Lower lobe of right lung (tissue), 2 donors: Measurements from ENCODE around the gene NCOA5. TPM values are rescaled to one million over a fixed set of nuclear protein-coding genes. Genes with fewer than 3 reads are reported as not detected.

Source experiments
- ATAC-seq, 2 donors: fragments of 200-7000 bp; cut with Tn5 transposase; one replicate each; pipeline ENCODE4 v1.9.1; 2020 to 2022; ENCODE audit warnings: mild to moderate bottlenecking in 2 of 2, moderate library complexity in 2 of 2
- DNase-seq: peaks from one replicate; pipeline ENCODE4 v3.0.0-alpha.2; 2020
- H3K27ac ChIP-seq: fragments of 200-600 bp; one replicate; pipeline ENCODE4 v1.8.0; 2022
- H3K27me3 ChIP-seq: fragments of 200-600 bp; one replicate; pipeline ENCODE4 v1.8.0; 2022; ENCODE audit warnings: low read depth
- H3K36me3 ChIP-seq: fragments of 200-600 bp; one replicate; pipeline ENCODE4 v1.8.0; 2022; ENCODE audit warnings: mild to moderate bottlenecking
- H3K4me1 ChIP-seq: fragments of 200-600 bp; one replicate; pipeline ENCODE4 v1.8.0; 2022
- H3K4me3 ChIP-seq: fragments of 200-600 bp; one replicate; pipeline ENCODE4 v1.8.0; 2022; ENCODE audit warnings: mild to moderate bottlenecking
- H3K9me3 ChIP-seq: fragments of 200-600 bp; one replicate; pipeline ENCODE4 v1.8.0; 2022
- intact Hi-C: fragments of 100-400 bp; cut with DNase I; formaldehyde crosslinking; loops from one replicate; pipeline ENCODE4 v1.11.0; 2022
- total RNA-seq: library from RNA; stranded (reverse); fragmentation: NEBNext Ultra II Directional; extraction: Animal tissue kit (Norgen Biotek cat#: 25700); gene quantifications from one replicate; pipeline ENCODE4 v1.2.1, GENCODE V29; 2021
- TF ChIP-seq, protein P1 (sequence below): fragments of 200-600 bp; IDR thresholded peaks from one replicate; pipeline ENCODE4 v1.8.0; 2022; ENCODE audit warnings: antibody characterized with exemption, mild to moderate bottlenecking
- donor health status: DM: no; HTN: yes; CAD: no; lungs with severe emphysema.

The NCOA5 gene
- total RNA-seq, 1 donor from 2014 or later, result 29.4 TPM

DNA sequence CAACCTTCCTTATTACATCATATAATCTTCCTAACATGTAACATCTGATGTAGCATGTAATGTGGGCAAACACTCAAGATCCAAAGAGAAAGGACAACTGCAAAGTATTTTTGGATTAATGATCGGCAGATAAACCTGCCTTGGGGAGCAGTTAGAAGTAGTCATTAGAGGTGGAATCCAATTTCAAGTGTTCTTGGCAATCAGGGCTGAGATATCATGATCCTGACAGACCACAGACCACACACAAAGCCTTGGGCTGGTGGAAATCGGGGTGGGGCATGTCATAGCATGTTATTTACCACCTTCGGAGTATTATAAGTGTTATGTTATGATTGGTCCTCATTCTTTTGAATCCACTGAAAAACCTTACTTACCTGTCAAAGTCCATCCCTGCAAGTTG lies 16.3 kb downstream of the NCOA5 start:
- intact Hi-C loops, result no loop called here
- Histone ChIP-seq H3K27me3 (no peaks in the 10 kb centered on the region), H3K36me3 (peaks cover 82% of the 10 kb centered on the region), H3K9me3 (no peaks in the 10 kb centered on the region), H3K4me3 (no peak overlapping the region), H3K27ac (no peak overlapping the region), H3K4me1 (no peaks in the 10 kb centered on the region)
- DNase-seq (no peak), ATAC-seq (no peak)
- TF ChIP-seq, protein P1, sequence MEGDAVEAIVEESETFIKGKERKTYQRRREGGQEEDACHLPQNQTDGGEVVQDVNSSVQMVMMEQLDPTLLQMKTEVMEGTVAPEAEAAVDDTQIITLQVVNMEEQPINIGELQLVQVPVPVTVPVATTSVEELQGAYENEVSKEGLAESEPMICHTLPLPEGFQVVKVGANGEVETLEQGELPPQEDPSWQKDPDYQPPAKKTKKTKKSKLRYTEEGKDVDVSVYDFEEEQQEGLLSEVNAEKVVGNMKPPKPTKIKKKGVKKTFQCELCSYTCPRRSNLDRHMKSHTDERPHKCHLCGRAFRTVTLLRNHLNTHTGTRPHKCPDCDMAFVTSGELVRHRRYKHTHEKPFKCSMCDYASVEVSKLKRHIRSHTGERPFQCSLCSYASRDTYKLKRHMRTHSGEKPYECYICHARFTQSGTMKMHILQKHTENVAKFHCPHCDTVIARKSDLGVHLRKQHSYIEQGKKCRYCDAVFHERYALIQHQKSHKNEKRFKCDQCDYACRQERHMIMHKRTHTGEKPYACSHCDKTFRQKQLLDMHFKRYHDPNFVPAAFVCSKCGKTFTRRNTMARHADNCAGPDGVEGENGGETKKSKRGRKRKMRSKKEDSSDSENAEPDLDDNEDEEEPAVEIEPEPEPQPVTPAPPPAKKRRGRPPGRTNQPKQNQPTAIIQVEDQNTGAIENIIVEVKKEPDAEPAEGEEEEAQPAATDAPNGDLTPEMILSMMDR, result no peak

- no peaks in the 10 kb centered on the region for H3K9me3 ChIP-seq
- ATAC-seq (no peak), DNase-seq (no peak)
- peaks cover 82% of the 10 kb centered on the region for H3K36me3 ChIP-seq
- H3K4me3 ChIP-seq, result no peak overlapping the region
- no peaks in the 10 kb centered on the region for H3K27me3 ChIP-seq
- TF ChIP-seq, protein P1, result no peak
- intact Hi-C loops, result no loop called here
- H3K27ac ChIP-seq, result no peak overlapping the region
- H3K4me1 ChIP-seq, result no peaks in the 10 kb centered on the region
These were observed 16.7 kb downstream of the NCOA5 start for GRCh38 chr20:46073024-46073423.

GRCh38 chr20:46071573-46071972 lies 18.2 kb downstream of the NCOA5 start:
- intact Hi-C loops, result no loop called here
- DNase-seq, result no peak
- ATAC-seq, result no peak
- no peaks in the 10 kb centered on the region for H3K4me1 ChIP-seq
- TF ChIP-seq, protein P1, result no peak
- H3K4me3 ChIP-seq, result no peak overlapping the region
- H3K9me3 ChIP-seq, result no peaks in the 10 kb centered on the region
- H3K36me3 ChIP-seq, result peaks cover 82% of the 10 kb centered on the region
- H3K27me3 ChIP-seq, result no peaks in the 10 kb centered on the region
- H3K27ac ChIP-seq, result no peak overlapping the region

GRCh38 chr20:46070215-46070900 lies 19.4 kb downstream of the NCOA5 start:
- intact Hi-C loops, result no loop called here
- no peaks in the 10 kb centered on the region for H3K4me1 ChIP-seq
- ATAC-seq (no peak), DNase-seq (no peak)
- TF ChIP-seq, protein P1, result no peak
- no peak overlapping the region for H3K4me3 ChIP-seq
- H3K36me3 ChIP-seq, result peaks cover 82% of the 10 kb centered on the region
- no peaks in the 10 kb centered on the region for H3K27me3 ChIP-seq
- H3K27ac ChIP-seq, result no peak overlapping the region
- H3K9me3 ChIP-seq, result no peaks in the 10 kb centered on the region

DNA sequence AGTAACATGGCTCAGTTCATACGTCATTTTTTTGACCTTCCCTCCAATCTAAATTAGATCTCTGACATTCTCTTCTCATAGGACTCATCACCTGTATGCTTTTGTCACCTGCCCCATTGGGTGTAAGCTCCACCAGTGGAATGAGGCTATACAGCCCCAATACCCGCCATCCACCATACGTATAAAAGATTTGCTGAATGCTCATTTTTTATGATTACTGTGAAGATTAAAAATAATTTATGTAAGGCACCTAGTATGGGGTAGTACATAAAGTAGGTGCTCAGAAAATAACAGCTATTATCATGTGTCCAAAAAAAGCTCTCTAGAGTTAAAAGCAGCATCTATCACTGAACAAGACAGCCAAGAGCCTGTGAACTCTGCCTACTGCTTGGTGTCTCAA lies 24.1 kb downstream of the NCOA5 start:
- Histone ChIP-seq H3K4me1 (peaks cover 12% of the 10 kb centered on the region), H3K27me3 (no peaks in the 10 kb centered on the region), H3K9me3 (no peaks in the 10 kb centered on the region), H3K36me3 (peaks cover 100% of the 10 kb centered on the region), H3K27ac (no peak overlapping the region), H3K4me3 (no peak overlapping the region)
- intact Hi-C loops, result no loop called here
- TF ChIP-seq, protein P1, result no peak
- DNase-seq, result no peak
- ATAC-seq, result no peak
